ENCODE data around the gene ZNF648.
"Not testable (repeated sequence)": the region's sequence is repeated elsewhere in the genome, so short reads cannot be mapped to it uniquely, and the experiment has no call there.

ZNF648 gene

DNA sequence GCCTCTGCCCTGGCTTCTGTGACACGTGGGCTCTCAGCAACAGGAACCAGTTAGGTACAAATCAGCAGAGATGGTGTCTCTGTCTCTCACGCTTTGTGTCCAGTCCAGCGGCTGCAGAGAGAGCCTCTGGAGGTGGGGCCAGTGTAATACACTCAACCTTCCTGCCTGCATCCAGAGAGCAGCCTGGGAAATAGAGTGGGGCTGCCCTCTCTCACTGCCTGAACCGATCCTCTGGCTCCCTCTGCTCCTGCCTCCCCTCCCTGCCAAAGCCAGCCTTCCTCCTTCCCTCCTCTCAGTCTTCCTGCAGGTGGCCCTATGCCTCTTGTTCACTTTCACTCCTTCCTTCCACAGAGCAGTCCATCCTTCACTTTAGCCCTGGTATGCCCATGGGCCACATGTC, at the start of gene ZNF648:
Gene ZNF648, minus strand, starts transcription at position 119 of the 400 bp plus-strand sequence. CDS start 3,702 bp downstream, outside the sequence.
- DNase-seq = no peak

DNA sequence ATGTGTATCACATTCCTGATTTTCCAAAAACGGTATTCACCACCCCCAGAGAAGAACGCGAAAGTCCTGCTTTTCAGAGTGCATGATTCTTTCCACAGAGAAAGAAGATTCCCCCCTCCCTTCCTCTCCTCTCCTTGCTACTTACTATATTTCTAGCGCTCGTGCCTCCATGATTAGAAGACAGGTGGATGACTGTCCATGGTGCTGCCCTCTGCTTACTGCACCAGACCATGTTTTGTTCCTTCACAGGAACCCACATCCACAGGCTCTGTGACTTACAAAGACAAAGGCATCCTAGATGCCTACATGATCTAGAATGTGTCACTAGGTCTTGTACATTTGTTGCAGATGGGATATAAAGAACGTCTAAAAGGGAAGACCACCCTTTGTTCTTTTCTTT, 49.1 kb upstream of the ZNF648 start:
- DNase-seq = no peak

GRCh38 chr1:182109771-182110170, 48.3 kb upstream of the ZNF648 start:
- no peak for DNase-seq

DNA sequence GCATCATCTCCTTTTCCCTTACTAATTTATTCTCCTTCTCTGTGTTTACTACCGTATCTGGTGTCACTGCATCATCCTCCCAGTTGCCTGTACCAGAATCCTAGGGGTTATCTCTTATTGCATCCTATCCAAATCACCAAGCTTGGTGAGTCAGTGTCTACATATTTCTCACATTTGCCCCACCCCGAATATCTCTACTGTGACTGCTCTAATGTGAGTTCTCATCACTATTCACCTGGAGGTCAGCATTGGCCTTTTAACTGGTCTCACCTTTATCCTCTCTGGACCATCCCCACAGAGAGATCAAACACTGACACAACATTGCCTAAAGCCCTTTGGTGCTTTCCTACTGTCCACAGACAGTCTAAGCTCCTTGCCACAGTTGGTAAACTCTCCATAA, 45.7 kb upstream of the ZNF648 start:
- no peak for DNase-seq

- DNase-seq = no peak
These were observed 40.5 kb upstream of the ZNF648 start for GRCh38 chr1:182102043-182102416.

- DNase-seq = no peak
These were observed 40.0 kb upstream of the ZNF648 start for GRCh38 chr1:182101415-182102042.

- DNase-seq = no peak
These were observed 36.8 kb upstream of the ZNF648 start for GRCh38 chr1:182098301-182098700.

DNA sequence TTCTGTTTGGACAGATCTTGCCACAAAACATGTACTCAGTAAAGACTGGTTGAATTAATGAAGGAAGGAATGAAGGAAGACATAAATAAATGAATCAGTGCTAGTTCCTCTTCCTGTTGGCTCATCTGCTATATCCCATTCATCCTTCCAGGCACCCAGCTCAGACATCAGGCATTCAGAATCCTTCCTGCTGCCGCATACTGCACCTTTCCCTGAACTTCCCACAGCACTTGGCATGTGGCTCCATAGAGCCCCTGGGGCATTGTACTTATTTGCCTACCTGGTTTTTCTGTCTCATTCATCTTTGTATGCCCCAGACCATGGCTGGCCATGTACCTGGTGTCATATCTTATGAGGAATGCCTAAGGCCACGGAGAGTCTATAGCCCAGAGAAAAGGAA, 34.4 kb upstream of the ZNF648 start:
- no peak for DNase-seq

GRCh38 chr1:182094514-182095005, 33.0 kb upstream of the ZNF648 start:
- DNase-seq = not testable (repeated sequence)

- DNase-seq = no peak
These were observed 32.3 kb upstream of the ZNF648 start for GRCh38 chr1:182093781-182094180.

GRCh38 chr1:182092336-182092735, 30.8 kb upstream of the ZNF648 start:
- DNase-seq = no peak

DNA sequence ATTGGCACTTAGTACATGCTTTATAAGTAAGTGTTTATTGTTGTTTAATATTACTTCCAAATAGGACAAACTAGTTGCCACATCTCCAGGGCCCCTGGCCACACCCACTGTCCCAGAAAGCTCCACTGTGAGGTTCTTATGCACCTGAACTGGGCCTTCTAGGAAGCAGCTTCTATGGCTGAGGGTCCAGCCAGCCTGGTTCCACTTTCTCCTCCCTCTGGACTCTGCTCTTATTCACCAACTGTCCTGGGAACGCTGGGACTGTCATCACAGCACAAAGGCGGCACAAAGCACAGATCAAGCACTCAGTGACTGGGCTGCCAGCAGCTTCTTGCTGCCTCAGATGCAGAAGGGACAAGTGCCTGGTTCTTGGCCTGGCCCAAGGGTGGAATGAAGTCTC, 29.6 kb upstream of the ZNF648 start:
- DNase-seq = no peak

- no peak for DNase-seq
These were observed 26.3 kb upstream of the ZNF648 start for GRCh38 chr1:182087719-182088350.

DNA sequence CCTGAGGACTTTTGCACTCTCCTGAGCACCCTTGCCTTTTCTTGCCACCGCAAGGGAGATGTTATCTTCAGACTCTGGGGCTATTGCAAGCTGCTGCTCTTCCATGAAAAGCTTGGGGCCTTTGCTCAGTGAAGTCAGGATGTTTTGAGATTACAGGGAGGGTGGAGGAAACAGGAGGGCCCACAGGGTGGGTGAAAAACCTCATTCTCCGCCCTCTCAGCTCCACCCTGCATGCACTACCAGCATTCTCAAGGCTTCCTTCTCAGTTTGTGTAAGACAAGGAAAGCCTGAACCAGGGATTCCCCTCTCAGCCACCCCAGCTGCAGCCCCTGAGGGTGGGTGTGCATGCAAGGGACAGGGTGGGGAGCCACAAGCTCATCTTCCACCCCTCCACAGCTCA, 25.8 kb upstream of the ZNF648 start:
- DNase-seq = no peak

DNA sequence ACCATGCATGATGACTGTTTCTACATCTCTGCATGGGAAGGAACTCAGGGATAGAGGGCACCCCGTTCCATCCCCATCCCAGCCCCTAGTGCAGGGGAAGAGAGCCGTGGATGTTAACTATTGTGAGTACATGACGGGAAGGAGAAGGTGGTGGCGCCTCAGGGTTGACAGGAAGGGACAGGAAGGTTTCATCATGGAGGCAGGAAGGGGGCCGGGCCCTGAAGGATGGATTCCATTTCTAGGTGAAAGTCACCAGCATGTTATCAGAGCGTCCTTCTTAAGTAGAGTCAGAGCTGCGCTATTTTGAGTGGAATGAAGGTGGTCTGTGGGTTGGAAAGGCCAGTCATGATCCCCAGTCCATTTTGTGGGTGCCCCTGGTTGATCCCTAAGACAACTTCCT, 25.1 kb upstream of the ZNF648 start:
- no peak for DNase-seq

DNA sequence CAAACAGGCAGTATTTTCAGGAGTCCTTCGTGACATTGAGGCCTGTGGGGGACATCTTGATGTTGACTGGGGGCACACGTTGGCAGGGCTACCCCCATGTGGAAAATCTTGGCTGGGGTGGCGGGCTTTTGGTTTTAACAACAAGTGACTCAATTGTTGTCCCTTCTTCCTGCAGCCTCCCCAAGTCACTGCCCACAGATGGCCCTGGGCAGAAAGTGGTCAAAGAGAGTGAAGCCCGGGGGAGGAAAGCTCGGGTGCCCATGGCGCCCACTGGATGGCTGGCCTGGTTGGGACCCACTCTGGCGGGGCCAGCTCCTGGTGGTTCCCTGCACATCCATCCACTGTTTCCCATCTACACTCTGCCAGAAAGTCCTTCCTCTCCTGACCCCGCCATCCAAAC, 24.6 kb upstream of the ZNF648 start:
- DNase-seq = no peak

- no peak for DNase-seq
These were observed 24.2 kb upstream of the ZNF648 start for GRCh38 chr1:182085726-182086125.

DNA sequence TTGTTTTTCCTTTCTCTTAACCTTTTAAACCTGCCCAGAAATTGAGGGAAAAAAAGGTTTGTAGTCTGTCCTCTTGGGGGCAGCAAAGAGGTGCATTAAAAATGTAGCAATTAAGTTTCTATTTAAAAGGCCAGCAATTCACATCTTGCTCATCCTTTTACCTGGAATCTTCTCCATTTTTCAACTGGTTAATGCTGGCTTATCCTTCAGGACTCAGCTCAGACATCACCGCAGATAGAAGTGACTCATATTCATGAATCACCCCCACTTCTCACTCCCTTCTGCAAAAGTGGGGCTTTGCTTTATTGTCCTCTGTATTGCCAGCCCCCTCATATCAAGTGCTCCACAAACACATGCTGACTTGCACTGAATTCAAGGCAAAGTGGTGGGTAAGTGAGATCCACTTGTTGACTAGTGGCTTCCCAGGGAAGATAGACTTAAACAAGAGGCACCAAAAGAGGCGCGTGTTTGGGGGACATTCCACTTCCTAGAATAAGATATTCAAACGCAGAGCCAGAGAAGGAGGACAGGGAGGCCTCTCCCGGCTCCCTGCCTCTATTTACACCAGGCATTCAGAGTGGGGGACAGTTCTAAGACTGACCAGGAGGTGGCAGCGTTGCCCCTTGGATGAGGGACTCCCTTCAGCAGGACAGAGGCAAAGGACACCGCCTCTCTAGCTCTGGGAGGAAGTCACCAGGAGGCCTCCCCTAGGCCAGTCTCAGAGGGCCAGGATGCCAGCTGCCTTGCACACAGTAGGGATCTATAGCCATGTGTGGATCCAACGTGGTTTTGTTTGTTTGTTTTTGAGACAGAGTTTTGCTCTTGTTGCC, 23.2 kb upstream of the ZNF648 start:
- peak; percentile 42 to 76 for DNase-seq

DNA sequence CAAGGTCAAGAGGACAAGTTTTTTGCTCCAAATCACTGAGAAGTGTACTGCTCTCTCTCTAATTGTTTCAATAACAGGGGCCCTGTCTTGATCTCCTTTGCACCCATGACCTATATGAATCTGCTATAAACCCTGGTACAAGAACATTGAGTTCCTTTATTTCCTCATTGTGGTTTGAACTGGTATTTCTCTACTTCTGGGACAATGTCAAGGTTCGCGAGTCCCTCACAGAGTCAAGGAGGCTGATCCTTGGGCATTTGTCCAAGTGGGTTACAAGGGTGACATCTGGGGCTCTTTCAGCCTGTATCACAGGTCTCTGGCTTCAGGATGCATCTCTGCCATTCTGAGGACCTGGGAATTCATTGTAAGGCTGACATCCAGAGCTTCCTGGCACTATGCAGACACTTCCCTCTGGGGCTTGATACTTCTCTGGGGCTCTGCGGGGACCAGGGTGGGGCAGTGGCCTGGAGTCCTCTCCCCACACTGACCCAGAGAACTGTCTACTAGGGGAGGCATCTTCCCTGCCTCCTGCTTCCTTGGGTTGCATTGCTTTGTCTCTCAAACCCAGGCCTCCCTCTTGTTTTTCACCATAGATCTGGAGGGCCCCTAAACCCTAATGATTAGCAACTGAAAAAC, 22.5 kb upstream of the ZNF648 start:
- DNase-seq = no peak

DNA sequence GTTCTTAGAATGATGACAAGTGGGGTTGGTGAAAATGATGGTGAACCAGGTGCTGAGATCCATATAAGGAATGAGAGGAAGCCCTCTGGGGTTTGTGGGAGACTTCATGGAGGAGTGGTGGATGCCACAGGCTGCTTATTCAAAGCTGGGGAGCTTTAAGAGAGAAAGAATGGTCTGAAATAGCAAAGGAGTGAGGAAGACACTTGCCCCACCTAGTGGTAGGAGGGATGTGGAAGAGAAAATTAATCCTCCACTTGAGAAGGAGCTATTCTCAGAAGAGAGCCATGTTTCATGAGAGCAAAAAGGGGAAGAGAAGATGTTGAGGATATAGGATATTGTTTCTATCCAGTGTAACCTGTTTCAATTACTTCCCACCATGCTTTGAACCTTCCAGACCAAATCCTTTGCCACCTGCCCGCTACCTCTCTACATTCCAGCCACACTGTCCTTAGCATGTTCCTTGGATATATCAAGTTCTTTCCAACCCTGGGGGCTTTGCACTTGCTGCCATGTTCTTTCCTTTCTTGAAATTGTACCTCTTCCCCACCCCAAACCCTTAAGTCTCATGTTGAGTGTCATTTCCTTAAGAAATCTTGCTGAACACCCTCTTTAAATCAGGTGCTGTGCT, 19.6 kb upstream of the ZNF648 start:
- DNase-seq = peak; percentile 5 to 17

- no peak for DNase-seq
These were observed 18.5 kb upstream of the ZNF648 start for GRCh38 chr1:182080040-182080439.

DNA sequence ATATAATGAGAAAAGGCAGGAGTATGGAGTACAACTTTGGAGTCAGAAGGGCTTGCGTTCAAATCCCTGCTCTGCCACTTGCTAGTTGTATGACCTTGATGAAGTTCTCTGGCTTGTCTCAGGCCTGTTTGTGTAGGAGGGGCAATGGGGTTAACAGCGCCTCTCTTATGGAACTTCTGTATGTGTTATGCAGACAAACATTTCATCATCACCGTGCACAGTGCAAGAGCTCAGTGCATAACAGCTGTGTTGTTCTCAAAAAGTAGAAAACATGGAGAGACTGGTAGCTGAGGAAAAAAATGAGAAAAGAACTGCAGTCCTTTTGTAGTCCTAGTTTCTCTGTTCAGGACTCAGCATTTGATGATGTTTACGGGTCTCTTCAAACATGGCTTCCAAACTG, 10.4 kb upstream of the ZNF648 start:
- no peak for DNase-seq

DNA sequence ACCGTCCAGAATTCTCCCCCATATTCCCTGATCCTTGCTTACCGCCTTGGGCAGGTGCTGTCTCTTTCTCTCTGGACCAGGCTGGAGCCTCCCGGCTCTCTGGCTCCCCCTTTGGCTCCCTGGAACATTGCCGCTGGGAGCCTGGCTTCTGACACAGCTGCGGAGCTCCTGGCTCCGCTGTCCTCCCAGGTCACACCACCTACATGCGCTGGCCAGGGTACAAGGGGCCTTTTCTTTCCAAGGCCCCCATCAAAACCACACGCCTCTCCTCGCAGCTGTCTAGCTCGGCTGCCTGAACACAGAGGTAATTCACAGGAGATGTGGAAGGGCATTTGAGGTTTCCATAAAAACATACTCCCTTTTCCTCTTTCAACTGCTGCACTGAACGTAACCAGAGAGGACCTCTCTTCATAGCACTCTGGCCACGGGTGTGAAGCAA, 7.5 kb upstream of the ZNF648 start:
- DNase-seq = peak; percentile 41 to 48
